Caki2 (cell line): ENCODE measurements around the gene ARMC6. TPM values are rescaled to one million over a fixed set of nuclear protein-coding genes. Genes with fewer than 3 reads are reported as not detected.

Experiments
- DNase-seq: peaks from one replicate; pipeline ENCODE4 v3.0.0-alpha.2; 2015; ENCODE audit warnings: low read depth
- in situ Hi-C: cut with HindIII; loops from 2 replicates; pipeline ENCODE4 v1.10.0; 2016; ENCODE audit warnings: low sequenced_read_pairs, low pct_unique_long_range_greater_than_20kb, mixed read lengths
- total RNA-seq: library from RNA; depleted of rRNA; stranded (reverse); fragments of >200 nt; shearing (Covaris generic); gene quantifications from 2 replicates; pipeline ENCODE4 v1.2.3, GENCODE V29; 2014; ENCODE audit warnings: low replicate concordance

The ARMC6 gene
- total RNA-seq, 1 experiment from 2014 or later: 99.9 TPM

DNA sequence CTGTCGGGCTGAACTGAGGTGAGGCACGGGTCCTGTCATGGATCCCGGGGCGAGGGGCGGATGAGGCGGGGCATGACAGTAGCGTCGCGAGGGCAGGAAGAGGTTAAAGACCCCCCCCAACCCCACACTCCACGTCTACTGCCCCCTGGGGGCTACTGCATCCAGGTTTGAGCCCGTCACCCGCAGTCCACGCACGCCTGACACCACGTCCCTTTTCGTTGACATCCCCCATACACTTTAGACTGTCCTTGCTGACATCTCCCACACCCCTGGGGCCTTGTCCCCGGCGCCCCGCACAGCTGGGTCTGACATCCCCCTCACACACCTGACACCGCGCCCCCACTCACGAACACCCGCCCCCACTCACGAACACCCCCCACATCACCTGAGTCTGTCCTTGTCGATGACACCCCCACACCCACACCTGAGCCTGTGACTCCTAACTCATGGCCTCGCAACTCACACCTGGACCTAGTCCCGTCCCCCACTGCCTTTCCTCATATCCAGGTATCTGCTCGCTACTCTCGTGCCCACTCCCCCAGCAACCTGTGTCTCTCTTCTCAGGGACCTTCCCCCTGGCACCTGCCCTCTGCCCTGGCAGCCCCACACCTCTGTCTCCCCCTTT, 30.8 kb downstream of the ARMC6 start:
- DNase-seq: no peak

DNA sequence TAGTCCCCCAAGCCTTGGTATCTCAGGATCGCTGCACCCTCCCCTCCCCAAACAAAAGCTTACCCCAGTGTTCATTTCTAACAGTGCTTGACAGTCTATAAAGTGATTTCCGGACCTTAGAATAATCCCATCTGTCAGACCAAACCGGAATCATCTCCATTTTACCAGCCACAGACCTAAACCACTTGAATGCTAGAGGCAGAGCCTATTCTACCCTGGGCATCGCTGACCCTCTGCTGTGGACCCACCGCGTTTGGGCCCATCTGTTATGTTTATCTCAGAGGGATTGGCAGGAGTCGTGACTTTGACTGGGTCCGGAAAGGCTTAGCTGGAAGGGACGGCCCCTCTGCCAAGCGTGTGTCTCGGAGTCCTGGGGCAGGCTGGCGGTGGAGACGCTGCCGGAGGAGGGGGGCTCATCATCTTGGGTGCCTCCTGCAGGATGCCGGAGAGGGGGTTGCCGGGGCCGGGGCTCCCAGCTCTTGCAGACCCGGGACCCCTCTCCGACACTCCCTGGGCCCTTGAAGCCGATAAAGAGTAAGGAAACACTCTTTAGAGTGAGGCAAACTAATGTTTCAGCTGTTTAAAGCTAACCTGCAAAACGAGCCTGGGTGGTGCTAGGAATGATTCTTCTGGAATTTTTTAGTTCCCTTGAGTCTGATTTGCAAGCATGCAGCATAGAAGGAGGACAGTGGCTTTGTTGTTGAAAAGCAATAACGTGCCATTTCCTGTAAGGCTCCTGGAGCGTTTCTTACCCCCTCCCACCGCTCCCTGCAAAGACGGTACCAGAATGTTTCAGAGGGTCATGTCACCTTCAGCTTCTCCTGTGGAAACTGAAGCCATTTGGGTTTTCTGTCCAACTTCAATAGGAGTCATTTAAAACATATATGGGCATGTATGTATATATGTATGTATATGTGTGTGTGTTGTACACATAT, 31.7 kb downstream of the ARMC6 start:
- in situ Hi-C loops: no loop called here
- no peak for DNase-seq

More for the DNA sequence above, 30.8 kb downstream of the ARMC6 start:
- in situ Hi-C loops: no loop called here

DNA sequence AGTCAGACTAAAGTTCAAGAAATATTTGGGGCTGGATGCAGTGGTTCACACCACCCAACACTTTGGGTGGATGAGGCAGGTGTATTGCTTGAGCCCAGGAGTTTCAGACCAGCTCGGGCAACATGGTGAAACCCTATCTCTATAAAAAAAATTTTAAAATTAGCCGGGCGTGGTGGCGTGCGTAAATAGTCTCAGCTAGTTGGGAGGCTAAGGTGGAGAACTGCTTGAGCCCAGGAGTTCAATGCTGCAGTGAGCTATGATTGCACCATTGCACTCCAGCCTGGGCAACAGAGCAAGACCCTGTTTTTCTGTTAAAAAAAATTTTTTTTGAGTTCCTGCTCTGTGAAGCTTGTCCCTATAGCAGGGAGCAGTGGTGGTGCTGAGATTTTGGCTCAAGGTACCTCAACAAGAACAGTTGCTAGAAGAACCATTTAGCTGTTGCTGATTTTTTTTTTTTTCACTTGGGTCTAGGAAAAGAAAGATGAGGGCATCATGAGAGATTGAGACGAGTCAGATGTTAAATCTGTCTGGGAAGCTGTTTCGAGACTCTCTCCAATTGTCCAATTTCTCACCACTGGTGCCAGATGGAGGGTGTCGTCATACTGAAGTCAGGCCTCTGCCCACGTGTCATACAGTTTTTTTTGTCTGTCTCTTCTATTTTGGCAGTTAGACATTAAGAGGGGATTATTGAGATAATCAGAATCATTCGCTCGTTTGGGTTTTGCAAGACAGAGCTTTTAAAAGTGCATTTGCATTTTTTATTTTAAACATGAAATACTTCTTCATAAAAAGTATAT, 34.1 kb downstream of the ARMC6 start:
- DNase-seq: no peak
- in situ Hi-C loops: no loop called here

DNA sequence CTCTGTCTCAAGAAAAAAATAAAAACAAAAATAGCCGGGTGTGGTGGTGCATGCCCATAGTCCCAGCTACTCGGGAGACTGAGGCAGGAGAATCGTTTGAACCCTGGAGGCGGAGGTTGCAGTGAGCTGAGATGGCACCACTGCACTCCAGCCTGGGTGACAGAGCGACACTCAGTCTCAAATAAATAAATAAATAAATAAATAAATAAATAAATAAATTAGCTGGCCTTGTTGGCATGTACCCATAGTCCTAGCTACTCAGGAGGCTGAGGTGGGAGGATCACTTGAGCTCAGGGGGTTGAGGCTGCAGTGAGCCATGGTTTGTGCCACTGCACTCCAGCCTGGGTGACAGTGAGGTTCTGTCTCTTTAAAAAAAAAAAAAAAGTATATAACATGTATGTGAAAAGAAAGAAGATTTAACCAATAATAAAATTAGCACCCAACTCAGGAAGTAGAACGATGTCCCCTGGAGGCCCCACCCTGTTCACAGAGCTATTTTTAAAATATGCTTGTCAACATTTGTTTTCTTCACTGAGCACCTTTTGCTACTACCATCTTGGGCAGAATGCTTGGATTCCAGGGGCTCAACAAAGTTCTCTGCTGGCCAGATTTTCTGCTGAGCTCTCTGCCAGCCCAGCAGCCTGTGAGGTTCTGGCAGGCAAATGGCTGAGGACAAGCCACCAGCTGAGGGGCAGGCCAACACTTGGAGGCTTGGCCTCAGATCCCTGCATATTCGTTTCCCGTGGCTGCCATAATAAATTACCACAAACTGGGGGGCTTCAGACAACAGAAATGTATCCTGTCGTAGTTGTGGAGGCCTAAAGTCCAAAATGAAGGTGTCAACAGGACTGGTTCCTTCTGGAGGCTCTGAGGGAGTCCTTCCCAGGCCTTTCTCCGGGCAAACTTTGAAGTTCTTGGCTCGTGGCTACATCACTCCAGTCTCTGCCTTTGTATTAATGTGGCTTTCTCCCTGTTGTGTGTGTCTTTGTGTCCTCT, 35.6 kb downstream of the ARMC6 start:
- in situ Hi-C loops: no loop called here
- no peak for DNase-seq

DNA sequence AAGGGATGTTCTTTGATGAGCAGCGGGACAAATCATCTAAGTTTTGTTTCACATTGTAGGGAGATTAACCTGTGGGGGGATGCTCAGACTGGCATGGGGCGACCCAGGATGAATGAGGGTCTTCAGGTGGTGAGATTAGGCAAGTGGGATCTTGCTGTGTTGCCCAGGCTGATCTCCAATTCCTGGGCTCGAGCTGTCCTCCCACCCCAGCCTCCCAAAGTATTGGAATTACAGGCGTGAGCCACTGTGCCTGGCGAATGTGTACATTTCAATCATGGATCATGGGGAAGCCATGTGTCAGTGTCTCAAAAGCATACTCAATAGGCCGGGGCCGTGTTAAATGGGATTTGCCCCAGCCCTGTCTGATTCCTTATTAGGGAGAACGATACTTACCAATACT, 38.5 kb downstream of the ARMC6 start:
- in situ Hi-C loops: no loop called here
- DNase-seq: no peak

DNA sequence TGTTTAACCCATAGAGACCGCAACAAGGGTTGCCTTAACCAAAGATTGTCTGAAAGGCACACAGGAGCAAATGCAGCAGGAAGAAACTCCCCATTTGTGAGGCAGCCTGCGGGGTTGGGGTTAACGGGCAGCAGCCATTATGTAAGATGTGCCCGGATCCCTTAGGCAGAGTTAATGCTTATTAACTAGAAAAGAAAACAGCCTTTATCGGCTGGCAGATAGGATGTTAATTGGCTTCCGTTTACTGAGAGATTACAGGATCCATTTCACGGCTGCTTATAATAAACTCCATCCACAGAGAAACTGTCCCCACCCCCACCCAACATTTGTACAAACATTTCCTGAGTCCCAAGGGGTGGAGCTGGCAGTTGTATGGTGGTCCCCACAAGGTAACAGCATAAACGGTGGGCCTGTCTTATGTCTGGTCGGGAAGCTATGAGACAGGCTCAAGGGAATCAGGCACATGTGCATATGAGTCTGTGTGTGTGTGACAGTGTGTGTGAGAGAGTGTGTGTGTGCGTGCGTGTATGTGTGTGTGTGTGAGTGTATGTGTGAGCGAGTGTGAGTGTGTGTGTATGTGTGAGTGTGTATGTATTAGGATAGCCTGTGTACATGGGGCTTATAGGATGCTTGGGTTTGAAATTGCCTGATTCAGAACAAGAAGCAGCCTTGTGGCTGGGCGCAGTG, 40.9 kb downstream of the ARMC6 start:
- no peak for DNase-seq
- in situ Hi-C loops: no loop called here

DNA sequence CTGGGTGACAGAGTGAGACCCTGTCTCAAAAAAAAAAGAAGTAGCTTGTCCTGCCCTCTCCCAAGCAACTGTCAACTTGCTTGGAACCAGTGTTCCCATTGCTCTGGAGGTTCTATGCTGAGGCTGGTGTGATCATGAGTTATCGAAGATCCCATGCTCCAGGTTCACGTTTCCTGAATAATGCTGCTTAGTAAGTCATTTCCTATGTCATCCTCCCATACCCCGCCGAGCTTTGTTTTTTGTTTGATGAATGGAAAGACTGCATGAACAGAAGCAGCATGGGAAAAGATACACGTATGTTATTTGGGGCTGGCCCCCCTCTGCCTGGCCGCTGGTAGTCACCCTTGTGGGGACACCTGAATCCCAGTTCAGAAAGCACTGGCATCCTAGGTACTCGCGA, 41.7 kb downstream of the ARMC6 start:
- in situ Hi-C loops: no loop called here
- no peak for DNase-seq

DNA sequence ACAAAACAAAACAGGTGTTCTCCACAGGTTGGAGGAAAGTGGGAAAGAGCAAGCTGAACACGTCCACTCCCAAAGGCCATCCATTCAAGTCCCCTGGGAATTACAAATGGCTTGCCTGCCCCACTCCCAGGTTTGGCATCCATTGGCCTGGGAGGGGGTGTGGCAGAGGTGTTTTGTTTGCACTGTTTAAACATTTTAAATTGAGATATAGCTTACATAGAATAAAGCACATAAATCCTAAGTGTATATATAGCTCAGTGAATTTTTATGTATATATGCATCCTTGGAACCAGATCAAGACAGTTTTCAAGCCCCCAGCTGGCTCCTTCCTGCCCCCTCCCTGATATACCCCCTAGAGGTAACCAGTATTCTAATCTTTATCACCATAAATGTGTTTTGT, 43.1 kb downstream of the ARMC6 start:
- in situ Hi-C loops: no loop called here

DNA sequence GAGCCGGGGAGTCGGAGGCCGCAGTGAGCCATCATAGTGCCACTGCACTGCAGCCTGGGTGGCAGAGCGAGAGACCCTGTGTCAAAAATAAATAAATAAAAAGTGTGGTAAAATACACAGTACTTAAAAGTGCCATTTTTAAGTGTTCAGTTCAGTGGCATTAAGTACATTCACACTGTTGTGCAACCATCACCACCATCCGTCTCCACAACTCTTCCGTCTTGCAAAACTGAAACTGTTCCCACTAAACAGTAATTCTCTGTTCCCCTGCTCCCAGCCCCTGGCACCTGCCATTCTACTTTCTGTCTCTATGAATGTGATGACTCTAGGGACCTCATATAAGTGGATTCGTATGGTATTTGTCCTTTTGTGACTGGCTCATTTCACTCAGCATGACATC, 43.7 kb downstream of the ARMC6 start:
- in situ Hi-C loops: no loop called here
- DNase-seq: no peak

More for the DNA sequence above, 43.1 kb downstream of the ARMC6 start:
- DNase-seq: no peak

DNA sequence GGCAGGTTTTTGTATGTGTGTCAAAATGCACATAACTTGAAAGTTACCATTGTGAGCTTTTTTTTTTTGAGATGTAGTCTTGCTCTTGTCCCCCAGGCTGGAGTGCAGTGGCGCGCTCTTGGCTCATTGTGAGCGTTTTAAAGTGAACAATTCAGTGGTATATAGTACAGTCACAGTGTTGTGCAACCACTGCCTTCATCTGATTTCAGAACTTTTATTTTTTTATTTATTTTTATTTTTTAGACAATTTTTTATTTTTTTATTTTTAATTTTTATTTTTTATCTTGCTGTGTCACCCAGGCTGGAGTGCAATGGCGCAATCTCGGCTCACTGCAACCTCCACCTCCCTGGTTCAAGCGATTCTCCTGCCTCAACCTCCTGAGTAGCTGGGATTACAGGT, 45.4 kb downstream of the ARMC6 start:
- in situ Hi-C loops: no loop called here
- no peak for DNase-seq

DNA sequence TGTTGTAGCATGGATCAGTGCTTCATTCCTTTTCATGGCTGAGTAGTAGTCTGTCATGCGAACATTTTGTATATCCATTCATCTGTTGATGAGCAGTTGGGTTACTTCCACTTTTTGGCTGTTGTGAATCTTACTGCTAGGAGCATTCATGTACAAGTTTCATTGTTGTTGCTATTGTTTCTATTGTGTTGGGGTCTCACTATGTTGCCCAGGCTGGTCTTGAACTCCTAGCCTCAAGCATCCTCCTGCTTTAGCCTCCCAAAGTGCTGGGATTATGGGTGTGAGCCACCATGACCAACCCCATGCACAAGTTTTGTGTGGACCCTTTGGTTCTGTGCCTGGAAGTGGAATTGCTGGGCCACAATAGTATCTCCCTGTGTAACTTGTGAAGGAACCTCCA, 46.2 kb downstream of the ARMC6 start:
- in situ Hi-C loops: no loop called here
- no peak for DNase-seq

DNA sequence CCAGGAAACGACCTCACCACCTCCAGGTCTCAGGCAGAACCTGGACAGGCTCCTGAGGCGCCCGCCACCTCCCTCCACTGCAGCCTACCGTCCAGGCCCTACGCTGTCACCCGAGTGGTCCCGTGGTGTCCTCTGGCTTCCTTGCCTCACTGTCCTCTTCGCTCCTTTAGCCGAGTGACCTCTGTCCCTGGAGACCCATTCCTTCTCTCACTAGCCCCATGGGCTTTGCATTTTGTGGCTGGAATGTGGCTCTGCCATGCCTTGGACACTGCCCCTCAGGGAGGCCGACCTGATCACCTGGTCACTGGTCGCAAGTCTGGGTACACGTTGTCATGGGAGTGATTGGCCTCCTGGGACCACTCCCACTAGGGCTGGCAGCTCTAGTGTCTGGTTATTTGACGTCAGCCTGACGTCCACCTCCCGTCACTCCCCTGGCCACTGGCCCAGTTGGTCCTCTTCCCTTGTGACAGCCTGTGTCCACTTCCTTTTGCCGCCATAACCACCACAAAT, 48.3 kb downstream of the ARMC6 start:
- in situ Hi-C loops: no loop called here
- no peak for DNase-seq

DNA sequence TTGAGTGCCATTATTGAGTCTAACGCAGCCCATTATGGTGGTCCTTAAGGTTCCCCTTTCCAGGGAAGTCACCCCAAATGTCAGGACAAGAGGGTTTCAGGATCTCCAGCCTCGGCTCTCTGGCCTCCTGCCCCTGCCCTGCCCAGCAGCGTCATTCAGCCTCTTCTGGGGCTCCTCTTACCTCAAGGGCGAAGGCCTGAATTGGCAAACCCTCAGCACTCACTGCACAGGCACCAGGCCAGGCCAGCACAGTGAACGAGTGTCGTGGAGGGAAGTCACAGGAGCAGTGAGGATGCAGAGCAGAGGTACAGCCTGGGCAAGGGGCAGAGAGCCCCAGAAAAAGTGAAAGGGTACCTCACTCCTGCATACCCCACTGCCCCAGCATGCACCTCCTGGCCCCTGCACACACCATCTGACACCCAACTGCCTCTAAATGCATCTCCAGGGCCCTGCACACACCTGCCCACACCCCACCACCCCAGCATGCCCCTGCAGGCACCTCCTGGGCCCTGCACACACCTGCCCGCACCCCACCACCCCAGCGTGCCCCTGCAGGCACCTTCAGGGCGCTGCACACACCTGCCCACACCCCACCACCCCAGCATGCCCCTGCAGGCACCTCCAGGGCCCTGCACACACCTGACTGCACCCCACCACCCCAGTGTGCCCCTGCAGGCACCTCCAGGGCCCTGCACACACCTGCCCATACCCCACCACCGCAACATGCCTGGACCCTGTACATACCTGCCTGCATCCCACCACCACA, 50.2 kb downstream of the ARMC6 start:
- in situ Hi-C loops: no loop called here

DNA sequence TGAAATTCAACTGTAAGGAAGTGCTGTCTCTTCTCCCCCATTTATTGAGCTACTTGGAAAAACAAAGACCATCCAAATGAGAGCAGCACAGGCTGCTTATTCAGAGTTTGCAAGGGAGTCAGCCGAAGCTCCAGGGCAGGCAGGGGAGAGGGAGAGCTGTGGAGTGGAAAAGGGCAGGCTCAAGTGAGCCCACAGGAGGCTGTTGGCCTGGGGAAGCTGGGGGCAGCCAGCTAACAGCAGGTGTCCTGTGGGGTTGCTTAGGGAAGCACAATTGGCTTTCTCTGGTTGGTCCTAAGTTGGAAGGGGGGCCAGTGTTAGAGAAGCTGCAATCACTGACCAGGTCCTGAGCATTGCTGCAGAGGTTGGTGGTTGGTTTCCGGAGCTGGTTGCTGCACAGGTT, 54.3 kb downstream of the ARMC6 start:
- DNase-seq: no peak
- in situ Hi-C loops: no loop called here

More for the DNA sequence above, 50.2 kb downstream of the ARMC6 start:
- DNase-seq: no peak

DNA sequence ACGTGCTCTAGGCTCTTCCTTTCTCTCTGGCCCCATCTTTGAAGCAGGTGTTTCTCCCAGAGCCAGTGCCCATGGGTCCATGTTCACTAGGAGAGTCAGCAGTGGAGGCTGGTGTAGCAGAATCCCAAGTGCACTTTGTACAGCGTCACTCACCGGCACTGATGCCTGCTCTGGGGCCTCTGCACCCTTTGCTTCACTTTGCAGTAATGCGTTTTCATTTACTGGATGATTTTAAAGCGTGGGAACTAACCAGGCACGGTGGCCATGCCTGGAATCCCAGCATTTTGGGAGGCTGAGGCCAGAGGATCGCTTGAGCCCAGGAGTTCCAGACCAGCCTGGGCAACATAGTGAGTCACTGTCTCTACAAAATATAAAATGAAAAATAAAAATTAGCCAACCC, 61.1 kb downstream of the ARMC6 start:
- DNase-seq: no peak
- in situ Hi-C loops: no loop called here

DNA sequence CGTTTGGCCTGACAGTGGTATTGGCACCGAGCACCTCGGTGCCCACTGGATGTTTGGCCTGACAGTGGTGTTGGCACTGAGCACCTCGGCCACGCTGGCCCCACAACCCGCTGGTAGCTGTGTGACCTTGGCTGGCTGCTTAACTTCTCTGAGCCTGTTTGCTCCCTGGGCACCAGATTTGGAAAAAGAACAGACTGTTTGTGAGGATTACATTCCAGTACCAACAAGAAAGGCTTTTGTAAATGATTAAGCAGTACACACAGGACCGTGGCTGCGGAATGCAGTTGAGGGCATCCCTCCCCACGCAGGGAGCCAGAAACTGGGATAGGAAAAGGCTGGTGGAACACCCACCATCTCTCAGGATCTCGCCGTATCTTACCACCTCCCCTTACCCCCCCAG, 62.3 kb downstream of the ARMC6 start:
- in situ Hi-C loops: no loop called here
- no peak for DNase-seq
